Right forelimb (tissue), 1 donor: ENCODE data around the gene DHX29.
"Not testable (repeated sequence)": the region's sequence is repeated elsewhere in the genome, so short reads cannot be mapped to it uniquely, and the experiment has no call there.

Source experiments
- DNase-seq: peaks from one replicate; pipeline ENCODE4 v3.0.0-alpha.2; 2018

DHX29 gene, protein sequence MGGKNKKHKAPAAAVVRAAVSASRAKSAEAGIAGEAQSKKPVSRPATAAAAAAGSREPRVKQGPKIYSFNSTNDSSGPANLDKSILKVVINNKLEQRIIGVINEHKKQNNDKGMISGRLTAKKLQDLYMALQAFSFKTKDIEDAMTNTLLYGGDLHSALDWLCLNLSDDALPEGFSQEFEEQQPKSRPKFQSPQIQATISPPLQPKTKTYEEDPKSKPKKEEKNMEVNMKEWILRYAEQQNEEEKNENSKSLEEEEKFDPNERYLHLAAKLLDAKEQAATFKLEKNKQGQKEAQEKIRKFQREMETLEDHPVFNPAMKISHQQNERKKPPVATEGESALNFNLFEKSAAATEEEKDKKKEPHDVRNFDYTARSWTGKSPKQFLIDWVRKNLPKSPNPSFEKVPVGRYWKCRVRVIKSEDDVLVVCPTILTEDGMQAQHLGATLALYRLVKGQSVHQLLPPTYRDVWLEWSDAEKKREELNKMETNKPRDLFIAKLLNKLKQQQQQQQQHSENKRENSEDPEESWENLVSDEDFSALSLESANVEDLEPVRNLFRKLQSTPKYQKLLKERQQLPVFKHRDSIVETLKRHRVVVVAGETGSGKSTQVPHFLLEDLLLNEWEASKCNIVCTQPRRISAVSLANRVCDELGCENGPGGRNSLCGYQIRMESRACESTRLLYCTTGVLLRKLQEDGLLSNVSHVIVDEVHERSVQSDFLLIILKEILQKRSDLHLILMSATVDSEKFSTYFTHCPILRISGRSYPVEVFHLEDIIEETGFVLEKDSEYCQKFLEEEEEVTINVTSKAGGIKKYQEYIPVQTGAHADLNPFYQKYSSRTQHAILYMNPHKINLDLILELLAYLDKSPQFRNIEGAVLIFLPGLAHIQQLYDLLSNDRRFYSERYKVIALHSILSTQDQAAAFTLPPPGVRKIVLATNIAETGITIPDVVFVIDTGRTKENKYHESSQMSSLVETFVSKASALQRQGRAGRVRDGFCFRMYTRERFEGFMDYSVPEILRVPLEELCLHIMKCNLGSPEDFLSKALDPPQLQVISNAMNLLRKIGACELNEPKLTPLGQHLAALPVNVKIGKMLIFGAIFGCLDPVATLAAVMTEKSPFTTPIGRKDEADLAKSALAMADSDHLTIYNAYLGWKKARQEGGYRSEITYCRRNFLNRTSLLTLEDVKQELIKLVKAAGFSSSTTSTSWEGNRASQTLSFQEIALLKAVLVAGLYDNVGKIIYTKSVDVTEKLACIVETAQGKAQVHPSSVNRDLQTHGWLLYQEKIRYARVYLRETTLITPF (N-terminal part only)

DNA sequence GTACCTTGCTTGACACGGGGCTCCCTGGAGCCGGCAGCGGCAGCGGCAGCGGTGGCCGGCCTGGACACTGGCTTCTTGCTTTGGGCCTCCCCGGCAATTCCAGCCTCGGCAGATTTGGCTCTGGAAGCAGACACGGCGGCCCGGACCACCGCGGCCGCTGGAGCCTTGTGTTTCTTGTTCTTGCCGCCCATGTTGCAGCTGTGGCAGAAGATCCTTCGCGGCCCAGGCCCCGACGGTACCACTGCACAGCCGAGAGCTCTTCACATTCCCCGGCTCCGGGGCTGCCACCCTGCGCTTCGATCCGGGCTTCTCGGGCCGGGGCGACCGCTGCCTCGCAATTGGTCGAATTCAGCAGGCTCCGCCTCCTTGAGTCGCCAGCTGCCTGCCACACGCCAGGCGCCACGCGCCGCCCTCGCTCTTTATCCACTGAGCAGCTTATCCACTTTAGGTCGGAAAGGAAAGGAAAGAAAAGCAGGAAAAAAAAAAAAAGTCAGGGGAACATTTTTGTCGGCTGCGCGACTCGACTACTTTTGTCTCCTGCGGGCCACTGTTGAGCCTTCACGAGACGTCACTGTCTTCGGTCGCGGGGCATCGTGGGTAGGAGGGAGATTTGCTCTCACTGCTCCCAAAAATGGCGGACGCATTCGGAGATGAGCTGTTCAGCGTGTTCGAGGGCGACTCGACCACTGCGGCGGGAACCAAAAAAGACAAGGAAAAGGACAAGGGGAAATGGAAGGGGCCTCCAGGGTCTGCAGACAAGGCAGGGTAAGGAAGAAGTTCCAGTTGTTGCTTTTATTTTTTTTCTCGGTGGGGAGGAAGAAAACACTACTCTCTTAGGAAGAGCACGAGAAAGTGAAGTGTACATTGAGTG, at the start of gene DHX29, which contains the start of gene MTREX:
Gene DHX29, minus strand, starts transcription at position 312 of the 871 bp plus-strand sequence. Its CDS starts 121 bp downstream, at position 191.
Gene MTREX, plus strand, starts transcription at position 607 of the 871 bp plus-strand sequence. Its CDS starts 25 bp downstream, at position 632.
- DNase-seq, result peak; percentile 96

DNA sequence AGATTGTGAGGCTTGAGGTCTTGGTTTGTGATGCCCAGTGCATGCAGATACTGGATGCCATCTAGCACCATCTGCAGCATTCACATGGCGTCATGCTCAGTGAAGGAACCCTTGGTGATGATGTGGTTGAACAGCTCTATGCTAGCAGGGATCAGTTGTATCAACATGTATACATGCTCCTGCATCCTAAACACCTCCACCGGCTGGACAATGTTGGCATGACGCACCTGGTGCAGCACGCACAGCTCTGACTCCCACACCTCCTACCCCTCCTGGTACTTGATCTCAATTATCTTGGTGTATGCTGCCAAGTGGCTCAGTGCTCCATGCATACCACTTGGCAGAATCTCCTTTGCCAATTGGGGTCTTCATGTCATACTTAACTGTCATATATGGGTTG, 49.4 kb upstream of the DHX29 start:
- DNase-seq, result no peak

DNA sequence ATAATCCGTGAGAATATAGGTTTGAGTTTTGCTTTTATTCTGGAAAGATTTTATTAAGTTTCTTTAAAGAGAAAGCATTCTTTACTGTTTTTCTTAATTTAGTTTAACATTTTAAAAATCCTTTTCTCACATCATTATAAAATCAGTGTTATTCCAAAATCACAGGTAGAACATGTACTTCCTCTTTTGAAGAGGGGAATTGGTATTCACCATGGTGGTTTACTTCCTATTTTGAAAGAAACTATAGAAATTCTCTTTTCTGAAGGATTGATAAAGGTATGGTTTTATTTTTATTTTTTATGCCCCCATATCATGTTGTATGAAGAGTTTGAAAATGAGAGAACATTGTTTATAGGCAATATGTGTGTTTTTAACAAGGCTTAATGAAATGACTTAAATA, 43.3 kb upstream of the DHX29 start:
- no peak for DNase-seq

DNA sequence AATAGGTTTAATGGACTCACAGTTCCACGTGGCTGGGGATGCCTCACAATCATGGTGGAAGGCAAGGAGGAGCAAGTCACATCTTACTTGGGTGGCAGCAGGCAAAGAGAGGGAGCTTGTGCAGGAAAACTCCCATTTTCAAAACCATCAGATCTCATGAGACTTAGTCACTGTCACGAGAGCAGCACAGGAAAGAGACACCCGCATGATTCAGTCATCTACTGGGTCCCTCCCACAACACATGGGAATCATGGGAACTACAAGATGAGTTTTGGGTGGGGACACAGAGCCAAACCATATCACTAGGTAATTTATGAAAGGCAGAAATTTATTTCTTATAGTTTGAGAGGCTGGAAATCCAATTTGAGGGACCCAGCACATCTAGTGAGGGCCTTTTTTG, 40.3 kb upstream of the DHX29 start:
- no peak for DNase-seq

DNA sequence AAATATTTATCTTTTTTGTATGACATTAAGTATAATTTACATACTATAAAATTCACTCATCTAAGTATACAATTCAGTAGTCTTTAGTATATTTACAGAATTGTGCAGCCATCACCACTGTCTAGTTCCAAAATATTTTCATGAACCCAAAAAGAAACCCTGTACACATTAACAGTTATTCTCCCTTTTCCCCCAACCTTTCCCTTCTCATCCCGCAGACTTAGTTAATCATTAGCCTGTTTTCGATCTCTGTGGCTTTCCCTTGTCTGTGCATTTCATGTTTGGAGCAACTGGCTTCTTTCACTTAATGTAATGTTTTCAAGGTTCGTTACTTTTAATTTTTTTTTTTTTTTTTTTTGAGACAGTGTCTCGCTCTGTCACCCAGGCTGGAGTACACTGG, 37.8 kb upstream of the DHX29 start:
- no peak for DNase-seq

DNA sequence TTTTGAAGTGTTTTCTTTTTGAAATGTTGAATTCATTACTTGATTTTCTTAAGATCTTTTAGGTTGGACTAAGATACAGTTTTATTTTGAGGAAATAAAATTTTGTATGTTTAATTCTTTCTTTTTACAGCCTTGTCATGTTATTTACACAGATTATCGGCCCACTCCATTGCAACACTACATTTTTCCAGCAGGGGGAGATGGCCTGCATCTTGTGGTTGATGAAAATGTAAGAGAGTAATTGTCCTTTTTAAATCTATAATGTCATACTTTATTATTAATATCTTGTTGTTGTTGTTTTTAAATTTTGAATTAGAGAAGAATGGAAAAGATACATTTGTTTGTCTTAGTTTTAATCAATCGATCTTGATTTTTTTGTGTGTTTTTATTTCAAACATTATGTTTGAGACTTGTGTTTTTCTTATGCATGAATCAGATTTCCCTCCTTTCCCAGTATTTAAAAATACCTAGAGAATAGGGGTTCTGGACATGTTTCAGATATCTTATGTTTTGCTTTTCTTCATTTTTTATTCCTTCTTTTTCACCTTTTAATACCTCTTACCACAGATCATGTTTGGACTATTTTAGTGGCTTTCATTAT, 37.0 kb upstream of the DHX29 start:
- peak; percentile 65 for DNase-seq

DNA sequence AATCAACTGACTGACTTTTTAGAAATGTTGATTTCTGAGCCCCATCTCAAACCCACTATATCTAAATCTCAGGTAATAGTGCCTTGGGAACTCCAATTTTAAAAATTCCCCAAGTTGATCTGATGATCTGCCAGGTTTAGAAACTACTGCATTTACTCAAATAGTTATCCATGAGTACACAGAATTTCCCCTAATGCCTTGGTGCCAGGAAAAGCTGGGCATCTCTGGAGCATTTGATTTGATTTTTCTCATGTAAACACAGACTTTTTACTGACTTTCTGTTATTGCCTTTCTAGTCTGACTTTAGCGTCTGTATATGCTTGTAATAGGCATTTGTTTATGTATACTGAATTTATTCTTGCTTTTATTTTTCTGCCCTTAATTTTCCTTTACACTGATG, 36.1 kb upstream of the DHX29 start:
- no peak for DNase-seq

DNA sequence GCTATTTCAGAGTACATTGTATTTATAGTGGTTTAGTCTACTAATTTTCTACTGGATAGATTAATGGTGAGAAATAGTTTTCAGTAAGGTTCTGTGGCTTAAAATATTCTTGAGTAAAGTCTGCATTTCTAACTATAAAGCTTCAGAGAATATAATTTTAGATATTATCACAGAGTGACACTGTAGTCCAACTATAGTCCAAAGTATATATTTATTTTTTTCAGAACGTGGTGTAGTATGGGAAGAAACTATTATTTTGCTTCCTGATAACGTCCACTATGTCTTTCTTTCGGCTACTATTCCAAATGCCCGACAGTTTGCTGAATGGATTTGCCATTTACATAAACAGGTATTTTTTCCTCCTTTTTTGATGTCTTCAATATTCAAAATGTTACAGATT, 35.6 kb upstream of the DHX29 start:
- DNase-seq, result no peak

DNA sequence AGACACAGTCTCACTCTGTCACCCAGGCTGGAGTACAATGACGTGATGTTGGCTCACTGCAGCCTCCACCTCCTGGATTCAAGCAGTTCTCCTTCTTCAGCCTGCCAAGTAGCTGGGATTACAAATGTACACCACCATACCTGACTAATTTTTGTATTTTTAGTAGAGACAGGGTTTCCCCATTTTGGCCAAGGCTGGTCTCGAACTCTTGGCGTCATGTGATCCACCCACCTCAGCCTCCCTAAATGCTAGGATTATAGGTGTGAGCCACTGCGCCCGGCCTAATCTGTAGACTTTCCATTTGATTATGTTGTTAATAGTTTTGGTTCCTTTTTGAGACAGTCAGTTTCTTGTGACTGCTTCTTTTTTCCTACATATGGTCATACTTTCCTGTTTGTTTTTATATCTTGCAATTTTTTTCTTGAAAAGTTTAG, 31.3 kb upstream of the DHX29 start:
- no peak for DNase-seq

DNA sequence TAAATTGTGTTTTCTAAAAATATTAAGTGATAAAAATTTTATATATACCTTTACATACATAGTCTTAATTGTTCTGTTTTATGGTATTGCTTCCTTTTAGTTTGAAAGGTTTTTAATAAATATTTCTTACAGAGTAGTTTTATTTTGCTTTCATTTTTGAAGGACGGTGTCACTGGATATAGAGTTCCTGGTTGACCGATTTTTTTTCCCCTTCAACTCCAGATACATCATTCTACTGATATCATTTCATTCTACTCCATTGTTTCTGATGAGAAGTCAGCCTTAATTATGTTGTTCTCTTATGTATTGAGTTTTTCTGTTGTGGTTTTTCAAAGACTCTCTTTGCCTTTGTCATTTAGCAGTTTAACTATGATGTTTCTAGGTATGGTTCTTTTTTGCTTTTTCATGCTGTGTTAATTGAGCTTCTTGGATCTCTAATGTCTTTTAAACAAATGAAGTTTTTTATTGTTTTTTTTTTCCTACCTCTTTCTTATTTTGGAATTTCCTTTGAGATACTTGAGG, 30.7 kb upstream of the DHX29 start:
- no peak for DNase-seq

DNA sequence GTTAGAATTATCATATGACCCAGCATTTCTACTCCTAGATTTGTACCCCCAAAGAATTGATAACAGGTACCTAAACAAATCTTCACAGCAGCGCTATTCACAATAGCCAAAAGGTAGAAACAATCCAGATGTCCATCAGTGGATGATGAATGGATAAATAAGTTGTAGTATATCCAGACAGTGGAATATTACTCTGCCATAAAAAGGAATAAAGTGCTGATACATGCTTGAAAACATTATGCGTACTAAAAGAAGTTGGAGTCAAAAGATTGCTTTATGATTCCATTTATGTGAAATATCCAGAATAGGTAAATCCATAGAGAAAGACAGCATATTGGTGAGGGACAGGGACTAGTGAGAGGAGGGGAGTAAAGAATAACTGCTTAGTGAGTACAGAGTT, 26.3 kb upstream of the DHX29 start:
- DNase-seq, result no peak

DNA sequence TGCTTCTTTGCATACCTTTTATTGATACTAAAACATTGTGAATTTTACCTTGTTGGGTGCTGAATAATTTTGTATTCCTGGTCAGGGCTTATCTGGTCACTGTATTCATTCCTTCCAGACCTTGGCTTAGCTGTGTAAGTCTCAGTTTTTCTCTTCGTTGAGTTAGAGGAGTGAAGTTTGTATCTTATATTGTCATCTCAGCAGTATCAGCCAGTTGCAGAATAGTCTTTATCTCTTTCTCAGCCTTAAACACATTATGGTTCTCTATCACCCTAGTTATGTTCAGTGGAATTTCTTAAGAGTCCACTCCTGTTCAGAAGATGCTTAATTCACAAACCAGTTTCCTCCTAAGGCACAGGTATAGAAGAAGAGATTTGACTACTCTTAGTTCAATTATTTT, 25.5 kb upstream of the DHX29 start:
- no peak for DNase-seq

DNA sequence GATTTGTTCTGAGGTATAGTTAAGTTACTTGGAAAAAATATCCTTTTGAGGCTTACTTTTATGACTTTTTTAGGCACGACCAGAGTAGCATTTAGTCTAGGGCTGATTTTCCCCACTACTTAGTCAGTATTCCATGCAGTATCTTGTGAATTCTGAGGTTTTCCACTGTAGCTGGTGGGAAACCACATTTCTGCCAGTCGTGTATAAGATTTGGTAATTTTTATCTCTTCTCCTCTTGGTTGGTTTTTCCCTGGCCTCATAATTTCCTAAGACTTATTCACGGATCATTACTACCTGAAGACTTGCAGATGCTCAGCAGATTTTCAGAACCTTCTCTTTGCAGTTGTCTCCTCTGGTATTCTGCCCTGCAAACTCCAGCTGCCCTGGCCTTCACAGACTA, 23.8 kb upstream of the DHX29 start:
- no peak for DNase-seq

DNA sequence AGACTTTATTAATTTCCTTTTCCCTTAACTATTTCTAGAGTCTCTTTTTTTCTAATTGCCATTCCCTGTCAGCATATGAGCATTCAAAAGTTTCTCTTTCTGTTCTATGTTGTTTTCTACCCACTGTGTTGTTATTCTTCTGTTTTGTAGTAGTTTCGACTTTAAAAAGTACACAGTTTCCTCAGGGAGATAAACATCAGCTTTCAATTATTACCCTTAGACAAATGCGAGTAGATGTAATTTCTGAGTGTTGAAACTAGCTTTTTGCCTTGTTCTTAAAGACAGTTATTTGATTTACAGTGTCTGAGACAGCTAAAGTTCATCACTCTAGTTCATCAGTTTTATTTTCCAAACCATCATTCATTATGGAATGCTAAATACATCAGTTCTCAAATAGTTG, 19.8 kb upstream of the DHX29 start:
- no peak for DNase-seq

DNA sequence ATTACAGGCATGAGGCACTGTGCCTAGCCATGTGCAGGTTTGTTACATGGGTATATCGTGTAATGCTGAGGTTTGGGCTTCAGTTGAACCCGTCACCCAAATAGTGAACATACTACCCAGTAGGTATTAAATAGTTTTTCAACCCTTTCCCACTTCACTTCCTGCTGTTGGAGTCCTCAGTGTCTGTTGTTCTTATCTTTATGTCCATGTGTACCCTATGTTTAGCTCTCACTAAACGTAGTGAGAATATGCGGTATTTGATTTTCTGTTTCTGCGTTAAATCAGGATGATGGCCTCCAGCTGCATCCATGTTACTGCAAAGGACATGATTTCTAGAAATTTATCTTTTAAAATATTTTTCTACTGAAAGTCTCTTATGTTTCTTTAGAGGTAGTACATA, 18.1 kb upstream of the DHX29 start:
- DNase-seq, result no peak

DNA sequence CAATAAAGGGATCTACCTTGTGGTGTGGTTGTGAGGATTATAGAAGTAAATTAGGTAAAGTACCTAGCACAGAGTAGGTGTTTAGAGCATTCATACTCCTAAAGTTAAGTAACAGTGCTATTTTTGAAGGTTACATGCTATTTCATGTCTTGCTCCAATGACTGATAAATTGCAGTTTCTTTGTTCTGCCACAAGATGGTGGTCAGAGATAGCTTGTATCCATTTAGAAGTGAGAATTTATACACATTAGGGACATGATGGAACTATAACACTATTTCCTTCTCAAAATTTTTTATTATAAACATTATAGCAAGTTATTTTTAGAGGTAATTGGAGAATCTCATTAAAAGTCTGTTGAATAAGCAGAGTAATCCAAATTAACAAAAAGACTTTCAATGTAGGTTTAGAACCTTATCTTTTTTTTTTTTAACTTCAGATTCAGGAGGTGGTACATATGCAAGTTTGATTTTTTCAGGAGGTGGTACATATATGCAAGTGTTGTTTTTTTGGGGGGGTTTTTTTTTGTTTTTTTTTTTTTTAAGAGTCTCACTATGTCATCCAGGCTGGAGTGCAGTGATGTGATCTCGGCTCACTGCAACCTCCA, 17.4 kb upstream of the DHX29 start:
- DNase-seq, result no peak

DNA sequence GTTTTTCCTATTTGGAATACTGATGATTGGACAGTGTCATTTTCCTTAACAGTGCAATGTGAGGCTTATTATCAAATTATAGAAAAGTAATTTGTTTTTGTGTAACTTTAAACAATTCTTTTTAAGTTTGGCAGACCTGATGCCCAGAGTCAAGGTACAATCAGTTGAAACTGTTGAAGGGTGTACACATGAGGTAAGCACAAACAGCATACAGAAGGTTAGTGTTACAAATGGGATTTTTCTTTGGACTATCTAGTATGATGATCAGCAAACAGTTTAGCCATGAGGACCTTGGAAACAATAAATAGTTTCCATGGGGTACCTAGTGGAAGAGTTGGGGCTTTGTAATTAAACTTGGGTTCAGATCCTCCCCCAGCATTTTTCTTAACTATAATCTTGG, 16.5 kb upstream of the DHX29 start:
- DNase-seq, result no peak

DNA sequence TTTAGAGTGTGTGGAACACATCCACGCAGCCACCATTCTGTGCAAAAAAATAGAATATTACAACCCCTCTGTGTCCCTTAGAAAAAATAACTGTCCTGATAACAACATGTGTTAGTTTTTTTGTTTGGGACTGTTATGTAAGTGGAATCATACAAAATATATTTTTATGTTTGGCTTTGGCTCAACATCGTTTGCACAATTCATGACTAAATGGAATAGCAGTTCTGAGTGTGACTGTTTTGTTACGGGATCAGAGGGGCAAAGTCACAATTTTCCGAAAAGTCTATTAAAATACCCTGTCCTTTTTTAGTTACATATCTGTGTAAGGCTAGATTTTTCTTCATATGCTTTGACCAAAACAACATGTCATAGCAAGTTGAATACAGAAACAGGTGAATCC, 13.1 kb upstream of the DHX29 start:
- no peak for DNase-seq

DNA sequence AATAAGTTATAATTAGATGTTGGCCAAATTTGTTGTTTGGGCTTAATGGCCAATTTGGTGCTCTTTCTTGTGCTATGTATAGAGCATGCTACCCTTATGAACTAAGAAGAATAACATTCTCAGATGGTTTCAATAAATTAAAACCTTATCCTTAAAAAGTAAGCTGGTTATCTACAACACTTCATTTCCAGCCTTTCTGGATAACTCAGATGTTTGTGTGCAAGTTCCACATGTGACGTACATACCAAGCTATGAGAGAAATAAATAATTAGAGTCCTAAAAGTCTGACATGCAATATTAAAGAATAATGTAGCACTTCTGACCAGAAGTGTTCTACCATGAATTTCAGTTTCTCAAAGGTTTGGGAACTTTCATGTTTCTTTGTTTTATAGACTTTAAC, 12.0 kb upstream of the DHX29 start:
- no peak for DNase-seq

DNA sequence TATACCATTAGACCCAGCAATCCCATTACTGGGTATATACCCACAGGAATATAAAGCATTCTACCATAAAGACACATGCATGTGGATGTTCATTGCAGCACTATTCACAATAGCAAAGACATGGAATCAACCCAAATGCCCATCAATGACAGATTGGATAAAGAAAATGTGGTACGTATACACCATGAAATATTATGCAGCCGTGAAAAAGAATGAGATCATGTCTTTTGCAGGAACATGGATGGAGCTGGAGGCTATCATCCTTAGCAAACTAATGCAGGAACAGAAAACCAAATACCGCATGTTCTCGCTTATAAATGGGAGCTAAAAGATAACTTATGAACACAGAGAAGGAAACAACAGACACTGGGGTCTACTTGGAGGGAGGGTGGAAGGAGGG, 10.7 kb upstream of the DHX29 start:
- not testable (repeated sequence) for DNase-seq

DNA sequence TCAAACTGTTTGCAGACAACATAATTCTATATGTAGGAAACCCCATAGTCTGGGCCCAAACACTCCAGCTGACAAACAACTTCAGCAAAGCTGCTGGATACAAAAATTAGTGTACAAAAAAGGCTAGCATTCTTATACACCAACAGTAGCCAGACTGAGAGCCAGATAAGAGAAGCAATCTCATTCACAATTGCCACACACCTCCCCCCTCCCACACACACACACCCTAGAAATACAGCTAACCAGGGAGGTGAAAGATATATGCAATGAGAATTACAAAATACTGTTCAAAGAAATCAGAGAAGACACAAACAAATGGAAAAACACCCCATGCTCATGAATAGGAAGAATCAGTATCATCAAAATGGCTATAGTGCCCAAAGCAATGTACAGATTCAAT, 9.3 kb upstream of the DHX29 start:
- DNase-seq, result no peak
